GM18909 (cell line): ENCODE measurements around the gene IL17F.

Source experiments
- ATAC-seq: cut with Tn5 transposase; IDR thresholded peaks from one replicate; pipeline ENCODE4 v1.9.1; 2021; ENCODE audit warnings: mild to moderate bottlenecking; ENCODE audit not compliant: unreplicated experiment, poor library complexity

The IL17F gene

DNA sequence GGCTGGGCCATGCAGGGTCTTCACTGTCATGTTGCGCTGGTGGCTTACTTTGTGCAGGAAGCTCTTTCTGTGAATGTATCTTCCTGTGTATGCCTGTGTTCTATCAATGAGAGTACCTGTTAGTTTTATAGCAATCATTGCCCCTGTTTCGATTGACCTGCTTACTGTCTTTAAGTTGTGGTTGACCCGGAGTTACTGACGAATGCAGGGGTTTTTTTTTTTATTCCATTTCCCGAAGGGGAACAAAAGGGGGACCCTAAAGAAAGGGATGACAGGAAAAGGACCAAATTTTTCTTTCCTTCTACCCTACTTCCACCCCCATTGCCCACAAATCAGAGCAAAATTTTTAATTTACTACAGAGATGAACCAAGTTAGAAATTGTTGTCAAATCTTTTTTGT is at the start of gene IL17F:
TSS of gene IL17F (minus strand) at position 101 of the 400 bp plus-strand sequence. CDS start at position 30, 71 bp downstream.
- no peak for ATAC-seq

DNA sequence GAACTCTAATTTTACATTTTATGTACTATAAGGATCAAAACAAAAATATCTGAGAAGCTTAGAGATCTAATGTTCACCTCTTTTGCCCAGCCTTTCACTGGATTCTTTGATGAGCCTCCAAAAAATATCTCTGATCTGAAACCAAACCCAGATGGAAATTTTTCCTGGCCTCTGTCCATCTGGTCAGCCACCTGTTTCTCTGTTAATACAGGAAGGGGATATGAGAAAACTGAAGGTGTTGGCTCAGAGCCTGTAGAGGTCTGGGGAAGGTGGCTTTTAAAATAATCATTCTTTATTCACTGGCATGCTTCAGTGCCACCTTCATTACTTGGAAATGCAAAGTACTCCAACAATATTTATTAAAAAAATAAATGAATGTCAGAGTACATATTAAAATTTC is 48.8 kb upstream of the IL17F start:
- ATAC-seq, result no peak

- ATAC-seq, result no peak
Observed at GRCh38 chr6:52288841-52289240, 44.5 kb upstream of the IL17F start.

- no peak for ATAC-seq
Observed at GRCh38 chr6:52288216-52288615, 43.9 kb upstream of the IL17F start.

GRCh38 chr6:52286798-52287432 is 42.6 kb upstream of the IL17F start:
- ATAC-seq, result no peak

DNA sequence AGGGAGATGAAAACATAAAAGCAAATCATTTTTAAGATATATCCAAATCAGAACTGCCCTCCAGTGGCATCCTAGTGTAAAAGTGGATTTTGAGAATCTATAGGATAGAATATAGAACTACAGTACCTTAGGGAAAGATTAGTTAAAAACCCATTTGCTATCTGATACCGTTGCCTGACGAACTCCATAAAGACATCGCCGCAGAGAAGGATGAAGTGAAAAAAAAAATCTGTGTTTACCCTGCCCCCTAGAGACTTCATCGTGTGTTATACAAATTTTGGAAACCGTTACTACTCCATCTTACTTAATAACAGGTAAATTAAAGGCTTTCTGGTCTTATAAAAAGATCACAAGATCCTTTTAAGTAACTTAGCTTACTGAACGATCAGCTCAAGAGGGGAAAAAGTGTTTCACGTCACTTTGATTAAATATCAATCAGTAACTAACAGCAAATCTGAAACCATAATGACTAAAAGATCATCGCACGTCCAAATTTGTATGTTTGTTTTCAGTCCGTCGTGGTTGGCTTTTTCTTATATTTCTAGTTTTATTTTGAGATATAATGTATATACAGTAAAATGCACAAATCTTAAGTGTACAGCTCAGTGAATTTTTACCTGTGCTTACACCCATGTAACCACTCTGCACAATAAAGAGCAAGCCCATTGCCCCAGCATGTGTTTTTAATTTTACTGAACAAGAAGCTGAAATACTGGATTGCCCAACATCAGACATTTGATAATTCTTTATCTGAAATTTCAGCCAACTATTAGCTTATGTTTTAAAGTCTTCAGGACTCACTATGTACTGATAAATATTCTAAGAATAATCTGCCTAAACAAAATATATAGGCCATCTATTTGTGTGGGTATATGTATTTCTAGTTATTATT is 41.1 kb upstream of the IL17F start:
- no peak for ATAC-seq

- ATAC-seq, result peak; percentile 98
Observed at GRCh38 chr6:52284460-52285176, 40.3 kb upstream of the IL17F start, which contains the start of gene MCM3. TSS of gene MCM3 (minus strand) at chr6:52284742. CDS start at chr6:52284674, 68 bp downstream.

DNA sequence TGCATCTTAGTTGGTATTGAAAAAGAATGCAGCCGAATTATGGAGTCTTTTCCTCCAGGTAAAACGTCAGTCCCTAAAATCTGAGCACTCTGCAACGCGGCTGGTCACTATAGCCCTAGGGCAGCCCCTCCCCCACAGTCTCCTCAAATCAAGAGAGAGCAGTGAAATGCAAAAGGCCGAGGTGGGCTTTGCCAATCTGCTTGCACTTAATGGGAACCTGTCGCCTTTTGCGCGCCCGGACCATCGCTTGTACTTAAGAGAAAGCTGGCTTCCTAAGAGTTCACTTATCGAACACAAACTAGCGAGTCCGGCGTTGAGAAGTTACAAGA is 39.8 kb upstream of the IL17F start:
- peak; percentile 3 for ATAC-seq

- no peak for ATAC-seq
Observed at GRCh38 chr6:52283111-52283510, 38.8 kb upstream of the IL17F start.

GRCh38 chr6:52276130-52276529 is 31.8 kb upstream of the IL17F start:
- no peak for ATAC-seq

DNA sequence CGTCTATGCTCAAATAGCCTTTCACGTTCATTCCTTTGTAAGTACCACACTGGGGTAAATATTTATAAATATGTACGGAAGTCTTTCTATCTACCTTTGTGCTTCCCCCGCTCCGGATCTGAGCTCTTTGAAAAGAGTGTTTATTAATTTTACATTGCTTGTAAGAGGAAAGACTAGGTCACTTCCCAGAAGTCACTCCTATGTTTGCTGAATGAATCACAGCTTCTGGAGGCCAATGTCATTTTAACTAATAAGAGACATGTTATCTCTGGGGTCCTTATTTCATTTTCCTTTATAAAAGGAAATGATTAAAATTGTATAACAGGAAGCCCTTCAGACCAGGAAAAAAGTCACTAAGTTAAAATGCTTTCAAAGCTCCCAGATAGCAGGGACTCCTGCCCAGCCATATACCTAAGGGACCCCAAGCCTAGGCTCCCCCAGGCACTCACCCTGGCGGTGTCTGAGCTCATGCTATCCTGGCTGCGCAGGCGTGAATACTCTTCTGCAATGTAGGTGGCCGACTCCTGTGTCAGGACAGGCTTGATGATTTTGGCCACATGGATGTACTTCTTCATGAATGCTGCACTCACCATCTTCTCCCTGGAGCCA is 27.7 kb upstream of the IL17F start:
- no peak for ATAC-seq

- ATAC-seq, result peak; percentile 71
Observed at GRCh38 chr6:52263709-52264540, 19.6 kb upstream of the IL17F start.

GRCh38 chr6:52262620-52263344 is 18.5 kb upstream of the IL17F start:
- no peak for ATAC-seq

GRCh38 chr6:52261229-52261628 is 16.9 kb upstream of the IL17F start:
- ATAC-seq, result no peak

- ATAC-seq, result no peak
Observed at GRCh38 chr6:52260634-52261033, 16.3 kb upstream of the IL17F start.

GRCh38 chr6:52255434-52255833 is 11.1 kb upstream of the IL17F start:
- ATAC-seq, result no peak

GRCh38 chr6:52254731-52255378 is 10.6 kb upstream of the IL17F start:
- ATAC-seq, result no peak

DNA sequence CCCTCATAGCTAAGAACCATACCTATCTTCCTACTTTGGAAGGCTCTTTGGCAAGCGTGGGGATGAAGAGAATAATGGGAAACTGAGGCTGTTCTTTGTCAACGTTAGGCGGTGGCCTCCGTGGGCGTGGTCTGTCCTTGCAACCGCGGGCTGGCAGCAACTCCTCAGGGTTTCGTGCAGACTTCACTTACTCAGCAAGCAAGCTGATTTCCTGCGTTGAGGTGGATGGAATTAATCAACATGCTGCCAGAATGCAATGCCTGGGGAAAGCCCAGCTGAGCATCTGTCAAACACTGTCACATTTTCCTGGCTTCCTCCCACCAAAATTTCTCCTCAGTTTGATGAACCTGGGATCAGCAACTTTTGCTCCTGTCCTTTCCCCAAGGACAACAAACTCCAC is 9.2 kb upstream of the IL17F start:
- no peak for ATAC-seq

DNA sequence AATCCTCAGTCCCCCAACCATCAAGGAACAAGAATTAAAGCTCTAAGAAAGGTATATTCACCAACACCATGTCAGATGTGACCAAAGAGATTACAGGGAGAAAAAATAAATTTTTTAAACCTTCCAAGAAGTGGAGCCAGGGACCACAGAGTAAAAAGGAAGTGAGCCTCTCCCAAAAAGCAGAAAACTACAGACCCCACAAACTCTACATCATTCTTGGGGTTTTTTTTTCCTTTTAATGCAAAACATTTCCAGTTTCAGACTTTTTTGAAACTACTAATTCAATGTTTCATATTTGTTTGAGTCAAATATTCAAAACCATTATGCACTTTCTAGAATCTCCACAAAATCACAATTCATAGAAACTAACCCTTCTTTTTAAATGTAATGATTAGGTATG is 6.8 kb upstream of the IL17F start:
- ATAC-seq, result no peak
